SK-N-SH treated with all-trans-retinoic acid at 6 μM for 48 hours (cell line): ENCODE measurements around the gene ALG1L2.
"Not testable (repeated sequence)": the region's sequence is repeated elsewhere in the genome, so short reads cannot be mapped to it uniquely, and the experiment has no call there.

ENCODE experiments used
- ATAC-seq: fragments of 200-7000 bp; cut with Tn5 transposase; 3 replicates; pipeline ENCODE4 v1.9.1; 2020; ENCODE audit warnings: mild to moderate bottlenecking, moderate library complexity
- ARNTL ChIP-seq: fragments of 450-650 bp; formaldehyde crosslinking; IDR thresholded peaks from 2 replicates; pipeline ENCODE4 v1.5.0; 2020; ENCODE audit warnings: low read depth, mild to moderate bottlenecking, moderate library complexity, borderline replicate concordance
- BACH2 ChIP-seq: fragments of 250-450 bp; sonication (Bioruptor Pico); IDR thresholded peaks from 2 replicates; pipeline ENCODE4 v1.9.0; 2021; ENCODE audit warnings: mild to moderate bottlenecking, borderline replicate concordance
- CSDC2 ChIP-seq: fragments of 250-450 bp; sonication (Bioruptor Pico); IDR thresholded peaks from 2 replicates; pipeline ENCODE4 v1.5.0; 2020; ENCODE audit warnings: mild to moderate bottlenecking, moderate library complexity
- CSRNP3 ChIP-seq: fragments of 250-450 bp; sonication (Bioruptor Pico); IDR thresholded peaks from 2 replicates; pipeline ENCODE4 v1.5.1; 2021; ENCODE audit warnings: mild to moderate bottlenecking, moderate library complexity
- GLIS3 ChIP-seq: fragments of 250-450 bp; sonication (Bioruptor Pico); IDR thresholded peaks from 2 replicates; pipeline ENCODE4 v1.5.0; 2020; ENCODE audit warnings: mild to moderate bottlenecking, moderate library complexity
- ISL1 ChIP-seq: fragments of 250-450 bp; sonication (Bioruptor Pico); IDR thresholded peaks from 2 replicates; pipeline ENCODE4 v2.1.2; 2022; ENCODE audit warnings: mild to moderate bottlenecking, moderate library complexity
- PATZ1 ChIP-seq: fragments of 250-450 bp; sonication (Bioruptor Pico); IDR thresholded peaks from 2 replicates; pipeline ENCODE4 v1.8.0; 2020; ENCODE audit warnings: mild to moderate bottlenecking, moderate library complexity, borderline replicate concordance
- POU6F1 ChIP-seq: fragments of 250-450 bp; sonication (Bioruptor Pico); IDR thresholded peaks from 2 replicates; pipeline ENCODE4 v1.8.0; 2021; ENCODE audit warnings: low read depth, mild to moderate bottlenecking, moderate library complexity, borderline replicate concordance
- SNAI2 ChIP-seq: fragments of 250-450 bp; sonication (Bioruptor Pico); IDR thresholded peaks from 2 replicates; pipeline ENCODE4 v1.5.0; 2020; ENCODE audit warnings: mild to moderate bottlenecking, moderate library complexity
- TOX ChIP-seq: fragments of 250-450 bp; sonication (Bioruptor Pico); IDR thresholded peaks from 2 replicates; pipeline ENCODE4 v1.8.0; 2021; ENCODE audit warnings: mild to moderate bottlenecking, moderate library complexity, borderline replicate concordance
- TSHZ2 ChIP-seq: fragments of 250-450 bp; sonication (Bioruptor Pico); IDR thresholded peaks from 2 replicates; pipeline ENCODE4 v1.5.0; 2020; ENCODE audit warnings: mild to moderate bottlenecking, moderate library complexity
- ZFP3 ChIP-seq: fragments of 250-450 bp; sonication (Bioruptor Pico); IDR thresholded peaks from 2 replicates; pipeline ENCODE4 v1.5.0; 2020; ENCODE audit warnings: mild to moderate bottlenecking, moderate library complexity
- ZFP30 ChIP-seq: fragments of 450-650 bp; formaldehyde crosslinking; IDR thresholded peaks from 2 replicates; pipeline ENCODE4 v1.5.0; 2022; ENCODE audit warnings: mild to moderate bottlenecking, moderate library complexity
- ZNF565 ChIP-seq: fragments of 450-650 bp; formaldehyde crosslinking; conservative IDR thresholded peaks from 2 replicates; pipeline ENCODE4 v1.5.0; 2020; ENCODE audit warnings: low read depth, mild to moderate bottlenecking, moderate library complexity
- ZNF70 ChIP-seq: fragments of 450-650 bp; formaldehyde crosslinking; IDR thresholded peaks from 2 replicates; pipeline ENCODE4 v1.5.0; 2020; ENCODE audit warnings: mild to moderate bottlenecking, moderate library complexity

Gene ALG1L2

GRCh38 chr3:130093741-130094391 is 12.2 kb downstream of the ALG1L2 start:
- no peak for ATAC-seq
- TF ChIP-seq ARNTL (CRISPR knock-in tag) (no peak), SNAI2 (CRISPR knock-in tag) (no peak), PATZ1 (CRISPR knock-in tag) (no peak), CSDC2 (no peak), ZFP30 (CRISPR knock-in tag) (no peak), GLIS3 (CRISPR knock-in tag) (no peak), TSHZ2 (no peak), TOX (CRISPR knock-in tag) (no peak), BACH2 (CRISPR knock-in tag) (no peak), ISL1 (CRISPR knock-in tag) (no peak), ZNF565 (CRISPR knock-in tag) (no peak), POU6F1 (CRISPR knock-in tag) (no peak), CSRNP3 (CRISPR knock-in tag) (no peak), ZFP3 (CRISPR knock-in tag) (no peak), ZNF70 (CRISPR knock-in tag) (no peak)

GRCh38 chr3:130094491-130094941 is 12.9 kb downstream of the ALG1L2 start:
- ATAC-seq = not testable (repeated sequence)

GRCh38 chr3:130095858-130096257 is 14.2 kb downstream of the ALG1L2 start:
- not testable (repeated sequence) for ATAC-seq

- ATAC-seq = not testable (repeated sequence)
Measured at GRCh38 chr3:130097096-130097495, 15.5 kb downstream of the ALG1L2 start.

- not testable (repeated sequence) for ATAC-seq
Measured at GRCh38 chr3:130097690-130098638, 16.3 kb downstream of the ALG1L2 start.

GRCh38 chr3:130098639-130099385 is 17.2 kb downstream of the ALG1L2 start:
- not testable (repeated sequence) for ATAC-seq

- ATAC-seq = not testable (repeated sequence)
Measured at GRCh38 chr3:130102545-130102944, 20.9 kb downstream of the ALG1L2 start.

GRCh38 chr3:130104191-130104590 is 22.6 kb downstream of the ALG1L2 start:
- ATAC-seq = not testable (repeated sequence)

GRCh38 chr3:130107333-130107995 is 25.8 kb downstream of the ALG1L2 start:
- not testable (repeated sequence) for ATAC-seq
